H7 (cell line): ENCODE measurements around the gene LAMA3. TPM values are rescaled to one million over a fixed set of nuclear protein-coding genes. Genes with fewer than 3 reads are reported as not detected.

Experiments
- DNase-seq: peaks from one replicate; pipeline ENCODE4 v3.0.0; 2012
- H3K27me3 ChIP-seq: 2 replicates; pipeline ENCODE4 v1.6.0; 2011; ENCODE audit warnings: mild to moderate bottlenecking, low read length; ENCODE audit not compliant: control insufficient read depth, insufficient read depth
- H3K36me3 ChIP-seq: replicated peaks from 2 replicates; pipeline ENCODE4 v1.5.1; 2011; ENCODE audit warnings: low read length; ENCODE audit not compliant: control insufficient read depth, insufficient read depth
- H3K4me3 ChIP-seq: 2 replicates; pipeline ENCODE4 v1.5.1; 2011; ENCODE audit warnings: low read depth, mild to moderate bottlenecking, control low read depth, low read length, moderate library complexity; ENCODE audit not compliant: insufficient read depth
- total RNA-seq: library from RNA; depleted of rRNA; stranded (reverse); fragments of >200 nt; shearing (Covaris generic); gene quantifications from 2 replicates; pipeline ENCODE4 v1.2.3, GENCODE V29; 2014

LAMA3 gene
- total RNA-seq, 1 experiment from 2014 or later = 0.21 TPM

GRCh38 chr18:23683155-23683554 lies 6.1 kb upstream of the LAMA3 start:
- DNase-seq = no peak
- no peak overlapping the region for H3K4me3 ChIP-seq
- H3K36me3 ChIP-seq = no peaks in the 10 kb centered on the region
- peaks cover 4% of the 10 kb centered on the region for H3K27me3 ChIP-seq

GRCh38 chr18:23683671-23684070 lies 5.6 kb upstream of the LAMA3 start:
- peaks cover 9% of the 10 kb centered on the region for H3K27me3 ChIP-seq
- DNase-seq = no peak
- H3K36me3 ChIP-seq = no peaks in the 10 kb centered on the region
- no peak overlapping the region for H3K4me3 ChIP-seq

DNA sequence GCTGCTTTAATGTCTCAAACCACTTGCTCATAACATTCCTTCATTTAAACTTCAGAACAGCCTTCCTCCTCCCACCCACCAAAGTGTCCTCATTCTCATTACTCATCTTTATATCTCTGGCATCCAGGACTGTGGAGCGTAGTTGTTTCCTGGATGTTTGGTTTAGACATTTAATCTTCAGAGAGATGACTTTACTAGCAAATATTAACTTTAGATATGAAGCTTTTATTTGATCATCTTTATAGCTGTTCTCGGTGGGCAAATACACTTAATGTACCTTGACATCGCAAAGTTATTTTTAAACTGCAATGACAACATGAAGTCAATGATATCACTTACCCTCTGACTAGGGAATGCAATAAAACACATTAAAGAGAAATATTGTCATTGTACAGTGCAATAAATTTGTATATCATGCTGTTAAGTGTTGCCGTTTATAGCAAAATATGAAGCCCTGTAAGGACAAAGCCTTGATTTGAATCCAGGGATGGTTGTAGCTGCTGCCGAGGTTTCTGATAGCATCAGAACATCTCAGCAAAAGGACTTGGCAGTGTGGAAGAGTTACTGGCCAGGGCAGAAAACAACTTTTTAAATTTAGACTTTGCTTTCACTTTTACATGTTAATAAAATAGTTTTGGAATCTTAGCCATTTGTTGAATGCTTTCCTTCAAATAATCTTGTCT lies 4.6 kb upstream of the LAMA3 start:
- H3K36me3 ChIP-seq = no peaks in the 10 kb centered on the region
- DNase-seq = no peak
- H3K4me3 ChIP-seq = no peak overlapping the region
- H3K27me3 ChIP-seq = peaks cover 19% of the 10 kb centered on the region

DNA sequence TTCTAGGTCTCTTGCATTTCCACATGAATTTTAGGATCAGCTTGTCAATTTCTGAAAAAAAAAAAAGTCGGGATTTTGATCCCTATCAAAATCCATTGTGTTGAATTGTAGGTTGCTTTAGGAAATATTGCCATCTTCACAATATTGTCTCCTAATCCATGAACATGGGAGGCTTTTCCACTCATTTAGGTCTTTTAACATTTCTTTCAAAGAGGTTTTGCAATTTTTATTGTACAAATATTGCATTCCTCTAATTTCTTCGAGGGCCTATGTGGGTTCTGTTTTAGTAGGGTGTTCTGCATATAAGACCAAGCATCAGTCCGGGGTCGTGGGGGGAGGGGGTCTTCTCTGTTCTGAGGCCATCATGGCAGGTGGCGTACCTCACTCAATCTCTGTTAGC lies 725 bp upstream of the LAMA3 start:
- peak; percentile 26 for DNase-seq
- Histone ChIP-seq H3K36me3 (no peaks in the 10 kb centered on the region), H3K27me3 (peaks cover 35% of the 10 kb centered on the region), H3K4me3 (no peak overlapping the region)

DNA sequence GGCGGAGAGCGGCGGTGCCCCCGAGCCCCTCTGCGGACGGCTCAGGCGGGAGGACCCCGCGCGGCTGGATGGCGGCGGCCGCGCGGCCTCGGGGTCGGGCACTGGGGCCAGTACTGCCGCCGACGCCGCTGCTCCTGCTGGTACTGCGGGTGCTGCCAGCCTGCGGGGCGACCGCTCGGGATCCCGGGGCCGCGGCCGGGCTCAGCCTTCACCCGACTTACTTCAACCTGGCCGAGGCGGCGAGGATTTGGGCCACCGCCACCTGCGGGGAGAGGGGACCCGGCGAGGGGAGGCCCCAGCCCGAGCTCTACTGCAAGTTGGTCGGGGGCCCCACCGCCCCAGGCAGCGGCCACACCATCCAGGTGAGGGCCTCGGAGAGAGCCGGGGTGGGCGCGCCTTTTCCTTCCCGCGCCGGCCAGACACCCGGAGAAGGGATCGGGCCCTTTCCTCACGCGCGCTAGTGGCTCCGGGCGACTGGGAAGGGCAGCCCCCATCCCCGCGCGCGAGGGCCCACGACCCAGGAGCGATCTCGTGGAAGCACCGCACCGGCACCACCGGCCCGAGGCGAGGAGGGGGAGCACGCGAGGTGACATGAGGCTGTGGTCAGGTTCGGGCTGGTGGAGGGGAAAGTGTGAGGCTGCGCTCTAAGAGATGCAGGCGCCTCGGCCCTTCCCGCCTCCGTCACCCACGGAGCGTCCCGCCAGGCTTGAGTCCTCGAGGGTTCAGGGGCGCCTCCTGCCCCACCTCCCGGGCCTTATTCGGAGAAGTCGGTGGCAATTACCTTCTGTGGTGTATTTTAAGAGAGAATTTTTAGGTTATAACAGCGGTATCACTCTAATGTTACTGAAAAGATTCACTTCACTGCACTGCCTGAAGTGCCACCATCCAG lies 607 bp downstream of the LAMA3 start:
- Histone ChIP-seq H3K4me3 (peak overlapping the region; percentile 44), H3K27me3 (peaks cover 35% of the 10 kb centered on the region), H3K36me3 (no peaks in the 10 kb centered on the region)
- peak; percentile 84 for DNase-seq

DNA sequence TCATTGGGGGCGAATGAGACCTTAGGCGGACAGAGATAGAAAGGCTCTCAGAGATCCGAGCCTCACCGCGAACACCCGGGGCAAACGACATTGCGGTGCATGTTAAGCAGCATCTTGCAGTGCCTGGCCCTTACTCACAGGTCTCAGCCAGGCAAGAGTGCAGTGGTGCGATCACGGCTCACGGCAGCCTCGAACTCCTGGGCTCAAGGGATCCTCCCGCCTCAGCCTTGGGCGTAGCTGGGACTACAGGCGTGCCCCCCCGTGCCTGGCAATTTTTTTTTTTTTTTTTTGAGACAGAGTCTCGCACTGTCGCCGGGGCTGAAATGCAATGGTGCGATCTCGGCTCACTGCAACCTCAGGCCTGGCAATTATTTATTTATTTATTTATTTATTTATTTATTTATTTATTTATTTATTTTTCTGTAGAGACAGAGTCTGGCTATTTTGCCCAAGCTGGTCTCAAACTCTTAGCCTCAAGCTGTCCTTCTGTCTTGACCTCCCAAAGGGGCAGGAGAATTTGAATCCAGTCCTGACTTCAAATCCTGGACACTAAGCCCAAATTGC lies 1.3 kb downstream of the LAMA3 start:
- peak; percentile 60 for DNase-seq
- no peaks in the 10 kb centered on the region for H3K36me3 ChIP-seq
- peak overlapping the region; percentile 44 for H3K4me3 ChIP-seq
- peaks cover 35% of the 10 kb centered on the region for H3K27me3 ChIP-seq

GRCh38 chr18:23693846-23694245 lies 4.6 kb downstream of the LAMA3 start:
- DNase-seq = no peak
- Histone ChIP-seq H3K27me3 (peaks cover 24% of the 10 kb centered on the region), H3K4me3 (no peak overlapping the region), H3K36me3 (no peaks in the 10 kb centered on the region)

- Histone ChIP-seq H3K27me3 (peaks cover 14% of the 10 kb centered on the region), H3K36me3 (no peaks in the 10 kb centered on the region), H3K4me3 (no peak overlapping the region)
- DNase-seq = no peak
Measured at GRCh38 chr18:23694637-23695430, 5.6 kb downstream of the LAMA3 start.

DNA sequence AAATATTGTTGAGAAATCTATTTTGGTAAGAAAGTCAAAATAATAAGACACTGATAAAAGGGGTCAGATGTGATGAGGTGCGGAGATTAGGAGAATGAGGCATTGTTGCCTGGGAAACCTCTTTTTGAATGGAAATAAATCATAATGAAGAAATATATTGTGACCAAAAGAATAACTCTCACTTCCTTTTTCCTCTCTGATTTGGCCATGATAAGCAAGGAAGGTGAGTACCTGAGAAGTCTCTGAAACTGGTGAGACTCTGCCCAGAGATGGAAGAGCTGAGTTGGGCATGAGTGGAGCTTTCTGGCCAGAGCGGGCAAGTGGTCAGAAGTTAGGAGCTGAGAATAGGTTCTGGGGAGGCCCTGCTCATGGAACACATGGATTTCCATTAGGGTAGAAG lies 11.8 kb downstream of the LAMA3 start:
- H3K4me3 ChIP-seq = no peak overlapping the region
- H3K36me3 ChIP-seq = no peaks in the 10 kb centered on the region
- no peaks in the 10 kb centered on the region for H3K27me3 ChIP-seq
- DNase-seq = no peak

DNA sequence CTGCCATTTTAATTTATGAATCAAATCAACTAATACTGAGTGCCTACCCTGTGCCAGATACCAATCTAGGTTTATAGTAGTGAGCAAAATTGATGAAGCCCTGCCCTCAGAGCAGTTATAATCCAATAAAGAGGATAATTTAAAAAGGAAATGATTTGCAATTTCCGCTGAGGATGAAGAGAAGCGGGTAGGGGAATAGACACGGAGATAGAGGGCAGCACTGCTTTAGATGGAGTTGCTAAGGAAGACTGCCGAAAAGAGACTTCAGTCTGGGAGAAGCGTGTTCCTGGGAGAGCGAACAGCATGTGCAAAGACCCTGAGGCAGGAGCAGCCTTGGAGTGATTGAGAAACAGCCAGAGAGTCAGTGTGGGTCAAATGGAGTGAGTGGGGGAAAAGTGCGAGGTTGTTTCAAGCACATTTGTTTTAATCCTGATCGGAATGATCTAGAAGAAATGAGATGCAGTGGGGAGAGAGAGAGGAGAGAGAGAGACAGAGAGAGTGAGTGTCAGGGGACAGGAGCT lies 12.4 kb downstream of the LAMA3 start:
- DNase-seq = no peak
- Histone ChIP-seq H3K4me3 (no peak overlapping the region), H3K27me3 (no peaks in the 10 kb centered on the region), H3K36me3 (no peaks in the 10 kb centered on the region)

DNA sequence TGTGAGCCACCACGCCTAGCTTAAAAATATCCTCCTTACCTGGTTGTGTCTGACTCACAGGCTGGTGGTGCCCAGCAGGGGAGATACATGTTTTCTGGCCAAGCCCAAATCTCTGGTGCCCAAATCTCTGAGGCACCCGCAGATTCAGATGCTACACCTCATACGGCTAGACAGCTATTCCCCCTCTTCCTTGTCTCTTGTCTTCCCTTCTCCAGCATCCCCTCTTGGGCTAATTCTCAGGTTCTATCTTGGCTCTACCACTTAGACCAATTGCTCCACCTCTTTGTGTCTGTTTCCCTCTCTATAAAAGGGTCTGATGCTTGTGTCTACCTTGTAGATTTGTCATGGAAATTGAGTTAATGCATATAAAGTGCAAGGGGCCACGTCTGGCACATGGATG lies 13.4 kb downstream of the LAMA3 start:
- Histone ChIP-seq H3K4me3 (no peak overlapping the region), H3K36me3 (no peaks in the 10 kb centered on the region), H3K27me3 (no peaks in the 10 kb centered on the region)
- DNase-seq = no peak

- Histone ChIP-seq H3K27me3 (no peaks in the 10 kb centered on the region), H3K36me3 (no peaks in the 10 kb centered on the region), H3K4me3 (no peak overlapping the region)
- peak; percentile 57 for DNase-seq
Measured at GRCh38 chr18:23703057-23703986, 14.1 kb downstream of the LAMA3 start.

DNA sequence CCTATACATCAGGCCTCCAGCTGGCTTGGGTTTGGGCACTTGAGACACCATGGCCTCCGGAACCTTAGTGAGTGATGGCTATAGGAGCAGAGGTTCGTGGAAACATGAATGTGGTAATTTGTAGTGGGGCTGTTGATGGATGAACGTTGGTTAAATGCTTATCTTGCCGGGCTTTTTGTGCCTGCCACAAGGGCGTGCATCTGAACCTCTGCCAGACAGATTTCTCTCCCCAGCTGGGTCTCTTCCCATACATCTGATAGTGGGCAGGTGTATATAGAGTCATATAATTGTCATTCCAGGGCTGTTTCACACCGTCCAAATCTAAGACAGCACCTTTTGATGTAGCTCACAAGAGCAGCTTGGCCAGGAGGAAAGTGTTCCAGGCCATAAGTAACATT lies 14.7 kb downstream of the LAMA3 start:
- DNase-seq = no peak
- Histone ChIP-seq H3K4me3 (no peak overlapping the region), H3K27me3 (no peaks in the 10 kb centered on the region), H3K36me3 (no peaks in the 10 kb centered on the region)
